LNCAP (cell line): ENCODE results near the gene RASSF5.

ENCODE experiments used
- TF ChIP-seq, protein P1 (sequence below): fragments of 450-650 bp; IDR thresholded peaks from 2 replicates; pipeline ENCODE4 v1.5.1; 2017; ENCODE audit warnings: mild to moderate bottlenecking

The RASSF5 gene

GRCh38 chr1:206516728-206516990 lies 9.3 kb downstream of the RASSF5 start:
- TF ChIP-seq, protein P1, sequence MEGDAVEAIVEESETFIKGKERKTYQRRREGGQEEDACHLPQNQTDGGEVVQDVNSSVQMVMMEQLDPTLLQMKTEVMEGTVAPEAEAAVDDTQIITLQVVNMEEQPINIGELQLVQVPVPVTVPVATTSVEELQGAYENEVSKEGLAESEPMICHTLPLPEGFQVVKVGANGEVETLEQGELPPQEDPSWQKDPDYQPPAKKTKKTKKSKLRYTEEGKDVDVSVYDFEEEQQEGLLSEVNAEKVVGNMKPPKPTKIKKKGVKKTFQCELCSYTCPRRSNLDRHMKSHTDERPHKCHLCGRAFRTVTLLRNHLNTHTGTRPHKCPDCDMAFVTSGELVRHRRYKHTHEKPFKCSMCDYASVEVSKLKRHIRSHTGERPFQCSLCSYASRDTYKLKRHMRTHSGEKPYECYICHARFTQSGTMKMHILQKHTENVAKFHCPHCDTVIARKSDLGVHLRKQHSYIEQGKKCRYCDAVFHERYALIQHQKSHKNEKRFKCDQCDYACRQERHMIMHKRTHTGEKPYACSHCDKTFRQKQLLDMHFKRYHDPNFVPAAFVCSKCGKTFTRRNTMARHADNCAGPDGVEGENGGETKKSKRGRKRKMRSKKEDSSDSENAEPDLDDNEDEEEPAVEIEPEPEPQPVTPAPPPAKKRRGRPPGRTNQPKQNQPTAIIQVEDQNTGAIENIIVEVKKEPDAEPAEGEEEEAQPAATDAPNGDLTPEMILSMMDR: no peak

DNA sequence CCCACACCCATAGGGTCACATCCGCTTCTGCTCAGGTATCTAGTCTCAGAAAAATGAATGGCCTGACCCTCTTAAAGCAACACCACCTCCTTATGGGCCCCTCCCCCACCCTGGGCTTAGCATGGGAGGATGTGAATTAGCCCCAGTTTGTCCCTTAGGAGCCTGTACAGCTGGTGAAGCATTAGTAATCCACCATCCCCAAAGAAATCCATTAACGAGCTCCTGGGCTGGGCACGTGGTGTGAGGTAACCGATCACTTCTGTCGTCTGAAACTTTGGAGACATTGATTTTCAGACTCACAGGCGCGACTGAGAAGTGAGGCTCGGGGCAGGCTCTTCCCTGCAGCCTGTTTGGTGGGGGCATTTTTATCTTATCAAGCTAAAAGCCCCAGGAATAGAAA lies 10.5 kb downstream of the RASSF5 start:
- TF ChIP-seq, protein P1: no peak

DNA sequence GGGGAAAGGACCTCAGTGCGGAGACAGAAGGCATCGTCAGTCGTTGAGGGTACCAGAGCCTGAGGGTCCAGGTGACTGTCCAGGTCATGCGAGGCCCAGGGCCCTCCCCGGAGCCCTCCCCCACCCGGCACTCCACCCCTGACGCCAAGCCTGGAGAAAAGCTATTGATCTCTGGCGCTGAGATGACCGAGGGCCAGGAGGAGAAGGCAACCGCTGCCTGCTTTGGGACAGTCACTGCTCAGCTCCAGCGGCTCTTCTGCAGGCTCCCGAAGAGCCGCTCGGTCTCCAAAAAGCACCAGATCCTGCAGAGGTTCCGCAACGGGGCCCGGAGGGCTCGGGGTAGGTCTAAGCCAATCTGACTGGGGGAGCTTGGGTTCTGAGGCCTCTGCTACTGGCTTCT lies 10.9 kb downstream of the RASSF5 start:
- TF ChIP-seq, protein P1: no peak

- TF ChIP-seq, protein P1: no peak
These were observed 11.4 kb downstream of the RASSF5 start for GRCh38 chr1:206518743-206519142.

DNA sequence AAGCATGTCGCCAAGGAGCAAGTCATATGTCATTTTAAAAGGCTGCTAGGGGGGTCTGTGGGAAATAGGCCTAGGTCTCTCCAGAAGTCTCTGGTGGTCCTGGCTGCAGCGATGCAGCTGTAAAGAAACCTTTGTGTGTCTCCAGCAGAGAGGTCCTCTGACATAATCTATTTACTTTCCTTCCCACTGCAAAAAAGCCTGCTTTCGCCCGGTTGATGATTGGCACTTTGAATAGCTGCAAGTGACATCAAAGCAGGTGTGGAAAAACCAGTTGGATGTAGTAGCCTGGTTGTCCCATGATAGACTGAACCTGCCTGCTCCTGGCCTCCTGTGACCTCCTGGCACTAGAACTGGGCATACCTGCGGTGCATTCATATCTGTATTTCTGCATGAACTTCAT lies 13.8 kb downstream of the RASSF5 start:
- TF ChIP-seq, protein P1: no peak

DNA sequence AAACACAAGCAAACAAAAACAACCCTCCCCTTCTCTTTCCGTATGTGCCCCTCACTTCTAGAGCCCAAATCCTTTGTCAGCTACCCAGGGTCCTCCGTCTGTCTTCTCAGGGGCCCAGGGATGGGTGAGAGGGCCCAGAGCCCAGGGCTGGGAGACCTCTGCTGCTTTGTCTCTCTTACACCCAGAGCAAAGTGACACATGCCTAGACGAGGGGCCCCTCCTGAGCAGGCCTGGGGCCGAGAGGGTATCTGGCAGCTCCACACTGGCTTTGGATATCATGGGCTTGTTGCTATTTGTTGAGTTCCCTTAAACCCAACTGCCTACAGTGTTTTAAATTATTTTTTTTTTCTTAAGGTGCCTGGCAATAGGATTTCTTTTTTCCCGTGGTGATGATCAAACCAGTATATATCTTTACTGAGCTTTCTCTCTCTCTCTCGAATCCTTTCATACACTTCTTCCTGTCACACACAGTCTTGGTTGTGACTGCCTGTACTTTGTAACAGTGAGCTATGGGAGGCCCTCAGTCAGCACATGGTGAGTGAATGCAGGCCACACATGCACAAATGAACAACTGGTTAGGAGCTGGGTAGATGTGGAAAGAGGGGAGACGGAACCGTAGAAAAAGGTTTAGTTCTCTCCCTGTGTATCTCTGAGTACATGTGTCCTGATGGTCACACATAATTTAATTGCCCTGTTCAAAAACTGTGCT lies 14.5 kb downstream of the RASSF5 start:
- TF ChIP-seq, protein P1: no peak

- TF ChIP-seq, protein P1: no peak
These were observed 17.5 kb downstream of the RASSF5 start for GRCh38 chr1:206524739-206525364.
